Liver (tissue), 9 donors: ENCODE results near the gene SMTNL2. TPM values are rescaled to one million over a fixed set of nuclear protein-coding genes. Genes with fewer than 3 reads are reported as not detected.

Source experiments
- DNase-seq: peaks from one replicate; pipeline ENCODE4 v3.0.0-alpha.2; 2017; ENCODE audit warnings: low spot score
- H3K27ac ChIP-seq, 2 donors: one replicate each; pipeline ENCODE4 v1.7.0; 2013; ENCODE audit warnings: inconsistent platforms in 2 of 2, low read length in 2 of 2, control low read depth in 1 of 2, low read depth in 1 of 2, mild to moderate bottlenecking in 1 of 2
- H3K27me3 ChIP-seq, 4 donors: one replicate each; pipeline versions ENCODE4 v1.6.1 to v1.7.0; 2013; ENCODE audit warnings: low read length in 3 of 4, inconsistent platforms in 1 of 4, mild to moderate bottlenecking in 1 of 4, moderate library complexity in 1 of 4; ENCODE audit not compliant: control insufficient read depth in 4 of 4, insufficient read depth in 4 of 4
- H3K36me3 ChIP-seq, 4 donors: one replicate each; pipeline versions ENCODE4 v1.6.1 to v1.7.0; 2013; ENCODE audit warnings: low read length in 3 of 4, mild to moderate bottlenecking in 3 of 4, low read depth in 1 of 4, moderate library complexity in 1 of 4; ENCODE audit not compliant: control insufficient read depth in 4 of 4, insufficient read depth in 3 of 4
- H3K4me1 ChIP-seq, 4 donors: one replicate each; pipeline versions ENCODE4 v1.6.1 to v1.7.0; 2013; ENCODE audit warnings: low read length in 3 of 4, mild to moderate bottlenecking in 3 of 4, moderate library complexity in 1 of 4; ENCODE audit not compliant: control insufficient read depth in 4 of 4, insufficient read depth in 4 of 4
- H3K4me3 ChIP-seq, 3 donors: one replicate each; pipeline versions ENCODE4 v1.6.1 to v1.7.0; 2013; ENCODE audit warnings: low read length in 3 of 3, control low read depth in 1 of 3, low read depth in 1 of 3, mild to moderate bottlenecking in 1 of 3
- H3K9ac ChIP-seq, 2 donors: one replicate each; pipeline ENCODE4 v1.7.0; 2013; ENCODE audit warnings: low read length in 2 of 2, mild to moderate bottlenecking in 2 of 2, moderate library complexity in 2 of 2, control low read depth in 1 of 2, low read depth in 1 of 2
- H3K9me3 ChIP-seq, 4 donors: one replicate each; pipeline versions ENCODE4 v1.6.1 to v1.7.0; 2013; ENCODE audit warnings: low read length in 3 of 4; ENCODE audit not compliant: control insufficient read depth in 4 of 4
- EGR1 ChIP-seq, 2 donors: IDR thresholded peaks; 2 replicates each; pipeline ENCODE4 v1.6.1; 2016 to 2018; ENCODE audit warnings: antibody characterized with exemption in 2 of 2, low read depth in 2 of 2
- FOXA1 ChIP-seq: IDR thresholded peaks from 2 replicates; pipeline ENCODE4 v1.6.1; 2016; ENCODE audit warnings: antibody characterized with exemption
- FOXA2 ChIP-seq: IDR thresholded peaks from 2 replicates; pipeline ENCODE4 v1.6.1; 2016; ENCODE audit warnings: antibody characterized with exemption
- GABPA ChIP-seq, 2 donors: IDR thresholded peaks in 1 of 2; conservative IDR thresholded peaks in 1 of 2; 2 replicates each; pipeline ENCODE4 v1.6.1; 2016; ENCODE audit warnings: antibody characterized with exemption in 2 of 2, mild to moderate bottlenecking in 1 of 2, moderate library complexity in 1 of 2
- HNF4A ChIP-seq, 2 donors: conservative IDR thresholded peaks; 2 replicates each; pipeline ENCODE4 v1.6.1; 2016; ENCODE audit warnings: antibody characterized with exemption in 2 of 2, mild to moderate bottlenecking in 2 of 2
- HNF4G ChIP-seq: IDR thresholded peaks from 2 replicates; pipeline ENCODE4 v1.6.1; 2016; ENCODE audit warnings: antibody characterized with exemption
- NR2F2 ChIP-seq: IDR thresholded peaks from 2 replicates; pipeline ENCODE4 v1.6.1; 2016; ENCODE audit warnings: antibody characterized with exemption
- RAD21 ChIP-seq, 2 donors: IDR thresholded peaks; 2 replicates each; pipeline ENCODE4 v1.6.1; 2016; ENCODE audit warnings: antibody characterized with exemption in 2 of 2, mild to moderate bottlenecking in 2 of 2
- RXRA ChIP-seq, 2 donors: IDR thresholded peaks; 2 replicates each; pipeline ENCODE4 v1.6.1; 2017 to 2018; ENCODE audit warnings: antibody characterized with exemption in 2 of 2, mild to moderate bottlenecking in 1 of 2
- SP1 ChIP-seq: IDR thresholded peaks from 2 replicates; pipeline ENCODE4 v1.6.1; 2018; ENCODE audit warnings: antibody characterized with exemption, mild to moderate bottlenecking
- TAF1 ChIP-seq: conservative IDR thresholded peaks from 2 replicates; pipeline ENCODE4 v1.6.1; 2016; ENCODE audit warnings: antibody characterized with exemption, mild to moderate bottlenecking
- YY1 ChIP-seq: IDR thresholded peaks from 2 replicates; pipeline ENCODE4 v1.6.1; 2016; ENCODE audit warnings: antibody characterized with exemption, mild to moderate bottlenecking
- WGBS: extraction: QIAGEN DNeasy Blood & Tissue Kit; methylation state at CpG from one replicate; pipeline ENCODE4 v1.1.7; 2013; 5-methylcytosine and 5-hydroxymethylcytosine counted together
- polyA plus RNA-seq, 2 donors: library from polyadenylated mRNA; stranded (reverse) in 1 of 2; unstranded in 1 of 2; fragments of 200-250 nt in 1 of 2; fragments of >200 nt in 1 of 2; fragmentation: Nextera tagmentation in 1 of 2; extraction: Ambion mirVana in 1 of 2; gene quantifications; one replicate each; pipeline versions ENCODE4 v1.2.1 to v1.2.3, GENCODE V29; 2013 to 2015
- total RNA-seq, 2 donors: library from RNA; depleted of rRNA; stranded (reverse); fragments of >200 nt; gene quantifications; one replicate each; pipeline ENCODE4 v1.2.3, GENCODE V29; 2014
- TF ChIP-seq, protein P1 (sequence below): IDR thresholded peaks from 2 replicates; pipeline ENCODE4 v1.6.1; 2016; ENCODE audit warnings: antibody characterized with exemption
- TF ChIP-seq, protein P2 (sequence below): IDR thresholded peaks from 2 replicates; pipeline ENCODE4 v1.6.1; 2016; ENCODE audit warnings: antibody characterized with exemption, mild to moderate bottlenecking
- TF ChIP-seq, protein P3 (sequence below): IDR thresholded peaks from 2 replicates; pipeline ENCODE4 v1.6.1; 2016; ENCODE audit warnings: antibody characterized with exemption
- TF ChIP-seq, protein P4 (sequence below): IDR thresholded peaks from 2 replicates; pipeline ENCODE4 v1.6.1; 2016; ENCODE audit warnings: antibody characterized with exemption
- TF ChIP-seq, protein P5 (sequence below): fragments of 150-350 bp; IDR thresholded peaks from 2 replicates; pipeline ENCODE4 v1.5.1; 2017; ENCODE audit warnings: improper control_type of control experiment, low read depth, low read length; ENCODE audit not compliant: missing input control
- donor health status: healthy.
- donor health status: healthy.
- donor health status: healthy.
- donor health status: healthy.
- donor health status: healthy.

The SMTNL2 gene
- total and polyA plus RNA-seq, 4 donors = 0.13 to 0.29 TPM; not detected in 2

DNA sequence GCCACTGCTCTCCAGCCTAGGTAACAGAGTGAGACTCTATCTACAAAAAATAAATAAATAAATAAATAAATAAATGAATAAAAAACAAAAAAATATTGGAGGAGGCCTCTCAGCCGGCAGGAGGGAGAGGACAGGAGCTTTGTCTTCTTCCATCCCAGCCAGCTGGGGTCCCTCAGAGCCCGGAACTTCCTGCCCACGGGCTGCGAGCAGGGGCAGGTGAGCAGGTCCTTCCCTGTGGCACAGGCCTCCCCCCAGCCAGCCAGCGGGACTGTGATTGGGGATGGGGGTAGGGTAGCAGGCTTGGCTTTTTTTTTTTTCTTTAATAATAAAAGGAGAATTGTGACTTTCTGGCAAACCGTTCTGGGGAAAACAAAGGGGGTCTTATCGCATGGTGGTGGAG lies 10.1 kb downstream of the SMTNL2 start:
- H3K9ac ChIP-seq = no peak overlapping the region
- no peak overlapping the region for H3K4me3 ChIP-seq
- H3K9me3 ChIP-seq = no peaks in the 10 kb centered on the region
- TF ChIP-seq NR2F2 = no peak
- TF ChIP-seq RAD21 (IDR thresholded peaks at IDR 0.05) = no peak
- no peak for TF ChIP-seq HNF4G
- TF ChIP-seq, protein P1, sequence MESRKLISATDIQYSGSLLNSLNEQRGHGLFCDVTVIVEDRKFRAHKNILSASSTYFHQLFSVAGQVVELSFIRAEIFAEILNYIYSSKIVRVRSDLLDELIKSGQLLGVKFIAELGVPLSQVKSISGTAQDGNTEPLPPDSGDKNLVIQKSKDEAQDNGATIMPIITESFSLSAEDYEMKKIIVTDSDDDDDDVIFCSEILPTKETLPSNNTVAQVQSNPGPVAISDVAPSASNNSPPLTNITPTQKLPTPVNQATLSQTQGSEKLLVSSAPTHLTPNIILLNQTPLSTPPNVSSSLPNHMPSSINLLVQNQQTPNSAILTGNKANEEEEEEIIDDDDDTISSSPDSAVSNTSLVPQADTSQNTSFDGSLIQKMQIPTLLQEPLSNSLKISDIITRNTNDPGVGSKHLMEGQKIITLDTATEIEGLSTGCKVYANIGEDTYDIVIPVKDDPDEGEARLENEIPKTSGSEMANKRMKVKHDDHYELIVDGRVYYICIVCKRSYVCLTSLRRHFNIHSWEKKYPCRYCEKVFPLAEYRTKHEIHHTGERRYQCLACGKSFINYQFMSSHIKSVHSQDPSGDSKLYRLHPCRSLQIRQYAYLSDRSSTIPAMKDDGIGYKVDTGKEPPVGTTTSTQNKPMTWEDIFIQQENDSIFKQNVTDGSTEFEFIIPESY = no peak
- TF ChIP-seq HNF4A (conservative IDR thresholded peaks at IDR 0.05) = no peak
- no peak for TF ChIP-seq GABPA (IDR thresholded peaks at IDR 0.05 in 1 of 2, conservative IDR thresholded peaks at IDR 0.05 in 1 of 2)
- TF ChIP-seq, protein P2, sequence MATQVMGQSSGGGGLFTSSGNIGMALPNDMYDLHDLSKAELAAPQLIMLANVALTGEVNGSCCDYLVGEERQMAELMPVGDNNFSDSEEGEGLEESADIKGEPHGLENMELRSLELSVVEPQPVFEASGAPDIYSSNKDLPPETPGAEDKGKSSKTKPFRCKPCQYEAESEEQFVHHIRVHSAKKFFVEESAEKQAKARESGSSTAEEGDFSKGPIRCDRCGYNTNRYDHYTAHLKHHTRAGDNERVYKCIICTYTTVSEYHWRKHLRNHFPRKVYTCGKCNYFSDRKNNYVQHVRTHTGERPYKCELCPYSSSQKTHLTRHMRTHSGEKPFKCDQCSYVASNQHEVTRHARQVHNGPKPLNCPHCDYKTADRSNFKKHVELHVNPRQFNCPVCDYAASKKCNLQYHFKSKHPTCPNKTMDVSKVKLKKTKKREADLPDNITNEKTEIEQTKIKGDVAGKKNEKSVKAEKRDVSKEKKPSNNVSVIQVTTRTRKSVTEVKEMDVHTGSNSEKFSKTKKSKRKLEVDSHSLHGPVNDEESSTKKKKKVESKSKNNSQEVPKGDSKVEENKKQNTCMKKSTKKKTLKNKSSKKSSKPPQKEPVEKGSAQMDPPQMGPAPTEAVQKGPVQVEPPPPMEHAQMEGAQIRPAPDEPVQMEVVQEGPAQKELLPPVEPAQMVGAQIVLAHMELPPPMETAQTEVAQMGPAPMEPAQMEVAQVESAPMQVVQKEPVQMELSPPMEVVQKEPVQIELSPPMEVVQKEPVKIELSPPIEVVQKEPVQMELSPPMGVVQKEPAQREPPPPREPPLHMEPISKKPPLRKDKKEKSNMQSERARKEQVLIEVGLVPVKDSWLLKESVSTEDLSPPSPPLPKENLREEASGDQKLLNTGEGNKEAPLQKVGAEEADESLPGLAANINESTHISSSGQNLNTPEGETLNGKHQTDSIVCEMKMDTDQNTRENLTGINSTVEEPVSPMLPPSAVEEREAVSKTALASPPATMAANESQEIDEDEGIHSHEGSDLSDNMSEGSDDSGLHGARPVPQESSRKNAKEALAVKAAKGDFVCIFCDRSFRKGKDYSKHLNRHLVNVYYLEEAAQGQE = no peak
- TF ChIP-seq, protein P3, sequence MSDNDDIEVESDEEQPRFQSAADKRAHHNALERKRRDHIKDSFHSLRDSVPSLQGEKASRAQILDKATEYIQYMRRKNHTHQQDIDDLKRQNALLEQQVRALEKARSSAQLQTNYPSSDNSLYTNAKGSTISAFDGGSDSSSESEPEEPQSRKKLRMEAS = no peak
- TF ChIP-seq EGR1 (IDR thresholded peaks at IDR 0.05; ENCODE audit: low read depth in 2 of 2) = no peak
- no peak for TF ChIP-seq YY1
- no peak for TF ChIP-seq SP1
- TF ChIP-seq TAF1 = no peak
- TF ChIP-seq, protein P4, sequence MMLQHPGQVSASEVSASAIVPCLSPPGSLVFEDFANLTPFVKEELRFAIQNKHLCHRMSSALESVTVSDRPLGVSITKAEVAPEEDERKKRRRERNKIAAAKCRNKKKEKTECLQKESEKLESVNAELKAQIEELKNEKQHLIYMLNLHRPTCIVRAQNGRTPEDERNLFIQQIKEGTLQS = no peak
- no peak for TF ChIP-seq FOXA1
- no peak for TF ChIP-seq RXRA (IDR thresholded peaks at IDR 0.05)
- TF ChIP-seq FOXA2 = no peak
- TF ChIP-seq, protein P5, sequence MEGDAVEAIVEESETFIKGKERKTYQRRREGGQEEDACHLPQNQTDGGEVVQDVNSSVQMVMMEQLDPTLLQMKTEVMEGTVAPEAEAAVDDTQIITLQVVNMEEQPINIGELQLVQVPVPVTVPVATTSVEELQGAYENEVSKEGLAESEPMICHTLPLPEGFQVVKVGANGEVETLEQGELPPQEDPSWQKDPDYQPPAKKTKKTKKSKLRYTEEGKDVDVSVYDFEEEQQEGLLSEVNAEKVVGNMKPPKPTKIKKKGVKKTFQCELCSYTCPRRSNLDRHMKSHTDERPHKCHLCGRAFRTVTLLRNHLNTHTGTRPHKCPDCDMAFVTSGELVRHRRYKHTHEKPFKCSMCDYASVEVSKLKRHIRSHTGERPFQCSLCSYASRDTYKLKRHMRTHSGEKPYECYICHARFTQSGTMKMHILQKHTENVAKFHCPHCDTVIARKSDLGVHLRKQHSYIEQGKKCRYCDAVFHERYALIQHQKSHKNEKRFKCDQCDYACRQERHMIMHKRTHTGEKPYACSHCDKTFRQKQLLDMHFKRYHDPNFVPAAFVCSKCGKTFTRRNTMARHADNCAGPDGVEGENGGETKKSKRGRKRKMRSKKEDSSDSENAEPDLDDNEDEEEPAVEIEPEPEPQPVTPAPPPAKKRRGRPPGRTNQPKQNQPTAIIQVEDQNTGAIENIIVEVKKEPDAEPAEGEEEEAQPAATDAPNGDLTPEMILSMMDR = no peak
- 95% methylated on average over 7 of the region's 7 CpGs for WGBS
- no peaks in the 10 kb centered on the region for H3K4me1 ChIP-seq
- H3K27me3 ChIP-seq = no peaks in the 10 kb centered on the region
- no peaks in the 10 kb centered on the region for H3K36me3 ChIP-seq
- H3K27ac ChIP-seq = no peak overlapping the region
- DNase-seq = no peak
